Fibroblast of skin of right biceps (primary cell): ENCODE data around the gene C15orf62.
A peak's percentile ranks its signal among the peaks of the same experiment; 100 is the strongest.

Experiments used
- DNase-seq: peaks from one replicate; pipeline ENCODE4 v3.0.0-alpha.2; 2013

Gene C15orf62

GRCh38 chr15:40785814-40786213, 16.0 kb downstream of the C15orf62 start:
- no peak for DNase-seq

GRCh38 chr15:40787344-40787841, 17.6 kb downstream of the C15orf62 start:
- peak; percentile 70 for DNase-seq

- DNase-seq = no peak
Measured at GRCh38 chr15:40787991-40788390, 18.2 kb downstream of the C15orf62 start.

GRCh38 chr15:40789119-40789518, 19.3 kb downstream of the C15orf62 start:
- no peak for DNase-seq

GRCh38 chr15:40789999-40790398, 20.2 kb downstream of the C15orf62 start:
- no peak for DNase-seq

- no peak for DNase-seq
Measured at GRCh38 chr15:40790718-40791117, 20.9 kb downstream of the C15orf62 start.

- no peak for DNase-seq
Measured at GRCh38 chr15:40792394-40792793, 22.6 kb downstream of the C15orf62 start.

GRCh38 chr15:40793216-40793989, 23.6 kb downstream of the C15orf62 start:
- peak; percentile 94 for DNase-seq

GRCh38 chr15:40796041-40796440, 26.3 kb downstream of the C15orf62 start:
- no peak for DNase-seq

- no peak for DNase-seq
Measured at GRCh38 chr15:40796512-40796911, 26.7 kb downstream of the C15orf62 start.

- no peak for DNase-seq
Measured at GRCh38 chr15:40799523-40799922, 29.7 kb downstream of the C15orf62 start.

GRCh38 chr15:40803076-40803475, 33.3 kb downstream of the C15orf62 start:
- no peak for DNase-seq

- no peak for DNase-seq
Measured at GRCh38 chr15:40803688-40804087, 33.9 kb downstream of the C15orf62 start.

GRCh38 chr15:40806672-40807027, 36.9 kb downstream of the C15orf62 start:
- DNase-seq = no peak

- peak; percentile 98 for DNase-seq
Measured at GRCh38 chr15:40807028-40807887, 37.5 kb downstream of the C15orf62 start, which contains the start of the genes DNAJC17 and ZFYVE19. Gene DNAJC17 (minus strand): TSS chr15:40807473. CDS start chr15:40807446, 27 bp downstream. Gene ZFYVE19 (plus strand): TSS chr15:40807089. CDS start chr15:40807590, 501 bp downstream.

- DNase-seq = no peak
Measured at GRCh38 chr15:40807888-40808461, 38.2 kb downstream of the C15orf62 start.

GRCh38 chr15:40808861-40809450, 39.2 kb downstream of the C15orf62 start:
- no peak for DNase-seq

- DNase-seq = no peak
Measured at GRCh38 chr15:40812721-40813425, 43.1 kb downstream of the C15orf62 start.

- no peak for DNase-seq
Measured at GRCh38 chr15:40815042-40815698, 45.4 kb downstream of the C15orf62 start.

- no peak for DNase-seq
Measured at GRCh38 chr15:40819048-40819447, 49.3 kb downstream of the C15orf62 start.

GRCh38 chr15:40821195-40821594, 51.4 kb downstream of the C15orf62 start:
- DNase-seq = no peak
